HUDEP-2 (cell line): ENCODE data around the gene RIN2.
"Not testable (repeated sequence)": the region's sequence is repeated elsewhere in the genome, so short reads cannot be mapped to it uniquely, and the experiment has no call there.

ENCODE experiments used
- DNase-seq, 76 experiments: peaks; one replicate each; lab custom pipeline; 2025; ENCODE audit not compliant: unreplicated experiment in 76 of 76; lab: John Stamatoyannopoulos, UW

Gene RIN2

DNA sequence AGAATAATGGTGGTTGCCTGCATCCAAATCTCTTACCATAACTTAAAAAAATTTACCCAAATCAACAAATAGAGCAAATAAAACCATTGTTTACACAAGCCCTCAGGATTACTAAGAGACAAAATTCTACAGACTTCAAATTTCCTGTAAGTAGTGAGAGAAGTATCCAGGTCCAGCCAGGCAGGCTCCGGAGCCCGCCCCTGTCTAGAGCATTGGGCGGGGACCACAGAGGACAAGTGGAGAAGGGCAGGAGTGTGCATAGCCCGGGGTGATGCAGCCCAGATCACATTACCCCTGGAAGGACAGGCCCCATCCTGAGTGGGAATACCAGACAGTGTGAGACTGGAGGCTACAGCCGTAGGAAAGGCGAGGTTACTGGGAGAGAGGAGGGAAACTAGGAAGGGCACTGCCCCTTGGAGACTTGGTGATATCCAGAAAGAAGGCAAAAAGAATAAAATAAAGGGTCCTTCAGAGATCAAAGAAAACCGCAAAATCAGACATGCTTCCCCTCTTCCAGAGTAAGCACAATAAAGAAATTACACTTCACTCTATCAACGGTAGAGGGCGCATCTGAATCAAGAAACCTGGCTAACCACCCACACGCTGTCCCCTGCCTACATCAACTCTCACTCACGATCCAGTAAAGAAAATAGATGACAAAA is 26.6 kb downstream of the RIN2 start:
- DNase-seq = peak in 23 of 76 experiments; percentile 2 to 59 (median 12)

- DNase-seq = no peak
Measured at GRCh38 chr20:19785173-19785982, 27.3 kb downstream of the RIN2 start.

GRCh38 chr20:19785983-19786285 is 27.9 kb downstream of the RIN2 start:
- no peak for DNase-seq

DNA sequence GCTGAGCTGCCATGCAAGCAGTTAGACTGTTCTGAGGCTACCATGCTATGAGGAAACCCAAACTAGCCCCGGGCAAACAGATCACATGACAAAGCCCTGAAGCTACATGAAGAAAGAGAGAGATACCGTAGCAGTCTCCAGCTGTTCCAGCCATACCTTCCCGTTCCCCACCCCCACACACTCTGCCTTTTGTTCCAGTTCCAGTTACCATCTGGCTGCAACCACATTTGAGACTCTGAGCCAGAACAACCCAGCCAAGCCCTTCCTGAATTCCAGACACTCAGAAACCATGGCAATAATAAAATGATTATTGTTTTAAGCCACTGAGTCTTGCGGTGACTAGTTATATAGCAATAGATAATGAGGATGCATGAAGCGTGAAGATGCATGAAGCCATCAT is 28.3 kb downstream of the RIN2 start:
- DNase-seq = no peak

- DNase-seq = no peak
Measured at GRCh38 chr20:19787366-19787765, 29.3 kb downstream of the RIN2 start.

GRCh38 chr20:19789009-19789408 is 31.0 kb downstream of the RIN2 start:
- no peak for DNase-seq

DNA sequence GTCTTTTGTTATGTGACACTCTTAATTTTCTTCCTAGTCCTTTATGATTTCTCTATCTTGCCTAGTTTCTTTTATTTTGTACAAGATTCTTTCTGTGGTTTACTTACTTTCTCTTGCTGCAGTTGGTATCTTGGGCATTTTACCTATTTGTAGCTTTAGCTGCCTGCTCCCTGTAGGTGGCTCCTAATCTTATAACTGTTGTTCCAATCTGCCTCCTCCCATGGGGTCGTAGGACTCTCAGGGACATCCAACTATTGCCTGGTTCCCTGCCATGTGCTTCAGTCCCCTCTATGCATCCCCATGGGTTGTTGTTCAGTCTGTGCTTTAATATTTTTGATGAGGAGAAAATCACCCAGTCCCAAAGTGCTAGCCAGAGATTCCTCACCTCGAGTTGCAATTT is 31.4 kb downstream of the RIN2 start:
- DNase-seq = no peak

- no peak for DNase-seq
Measured at GRCh38 chr20:19791887-19792286, 33.8 kb downstream of the RIN2 start.

DNA sequence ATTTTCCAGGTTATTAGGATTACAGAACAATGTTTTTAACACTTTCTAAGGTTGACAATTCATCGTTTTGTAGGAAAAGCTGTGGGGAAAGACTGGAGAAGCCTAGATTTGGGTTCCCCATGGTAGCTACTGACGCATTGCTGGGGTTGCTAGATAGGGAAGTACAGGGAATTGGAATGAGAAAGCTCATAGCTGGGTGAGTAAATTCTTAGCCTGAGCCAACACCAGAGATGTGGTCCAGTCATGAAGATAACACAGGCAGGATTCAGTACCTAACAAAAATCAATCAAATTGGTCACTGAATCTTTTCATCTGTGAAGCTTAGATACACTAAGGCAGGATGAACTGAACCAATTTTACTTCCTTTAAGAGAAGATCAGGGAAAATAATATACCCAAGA is 35.7 kb downstream of the RIN2 start:
- DNase-seq = no peak

DNA sequence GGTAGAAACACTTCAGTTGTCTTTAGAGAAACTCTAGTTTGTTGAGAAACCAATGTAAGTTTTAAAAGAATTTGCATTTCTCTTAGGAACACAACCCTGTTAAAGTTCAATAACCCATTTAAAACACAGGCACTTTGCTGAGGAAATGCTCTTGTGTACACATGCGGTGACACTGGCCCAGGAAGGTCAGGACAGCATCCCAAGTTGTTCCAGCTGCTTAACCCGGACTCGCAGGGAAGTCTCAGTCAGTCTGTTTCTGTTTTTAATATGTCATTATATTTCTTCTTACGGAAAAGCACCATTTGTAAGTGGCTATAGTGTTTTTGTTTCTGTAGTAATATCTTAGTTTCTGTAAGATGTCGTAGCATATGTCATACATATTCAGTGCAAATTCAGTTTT is 36.9 kb downstream of the RIN2 start:
- no peak for DNase-seq

DNA sequence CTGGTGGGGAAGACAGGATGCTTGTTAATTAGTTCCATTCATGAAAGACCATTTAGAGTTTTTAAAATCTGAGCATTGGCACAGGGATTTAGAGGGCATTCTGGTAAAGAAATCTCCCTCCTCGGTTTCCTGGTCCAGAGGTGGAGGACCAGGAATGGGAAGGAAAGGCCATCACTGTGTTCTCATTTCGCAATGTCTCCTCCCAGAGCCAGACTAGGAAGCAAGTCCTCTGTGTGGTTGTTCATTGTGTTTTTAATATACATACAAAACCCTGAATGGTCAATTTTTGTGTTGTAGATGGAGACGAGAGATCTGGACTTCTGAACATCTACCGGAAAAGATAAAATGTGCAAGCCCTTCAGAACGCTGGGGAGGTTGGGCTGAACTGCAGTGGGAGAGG is 41.3 kb downstream of the RIN2 start:
- no peak for DNase-seq

DNA sequence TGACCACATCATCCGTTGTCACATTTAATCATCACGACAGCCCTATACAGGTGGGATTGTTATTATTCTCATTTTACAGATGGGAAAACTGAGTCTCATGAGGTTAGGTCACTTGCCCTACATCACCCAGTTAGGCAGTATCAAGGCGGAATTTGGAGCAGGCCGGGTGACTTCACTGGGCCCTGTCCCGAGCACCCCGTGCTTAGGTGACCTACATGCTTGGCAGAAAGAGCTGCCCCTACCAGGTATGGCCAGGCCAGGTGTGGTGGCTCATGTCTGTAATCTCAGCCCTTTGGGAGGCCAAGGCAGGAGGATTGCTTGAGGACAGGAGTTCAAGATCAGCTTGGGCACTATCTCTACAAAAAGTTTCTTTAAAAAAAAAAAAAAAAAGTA is 44.0 kb downstream of the RIN2 start:
- no peak for DNase-seq

GRCh38 chr20:19802492-19803158 is 44.6 kb downstream of the RIN2 start:
- DNase-seq = no peak

DNA sequence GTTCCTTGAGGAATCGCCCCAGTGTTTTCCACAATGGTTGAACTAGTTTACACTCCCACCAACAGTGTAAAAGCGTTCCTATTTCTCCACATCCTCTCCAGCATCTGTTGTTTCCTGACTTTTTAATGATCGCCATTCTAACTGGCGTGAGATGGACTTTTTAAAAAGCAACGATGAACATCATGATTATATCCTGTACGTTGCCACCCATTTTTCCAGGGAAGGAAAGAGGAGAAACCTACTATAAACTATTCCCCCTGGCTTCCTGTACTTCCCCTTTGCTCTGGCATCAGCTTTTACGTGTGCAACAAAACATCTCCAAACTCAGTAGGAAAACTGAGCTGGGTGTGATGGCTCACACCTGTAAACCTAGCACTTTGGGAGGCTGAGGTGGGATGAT is 48.2 kb downstream of the RIN2 start:
- not testable (repeated sequence) for DNase-seq

- no peak for DNase-seq
Measured at GRCh38 chr20:19806806-19807190, 48.7 kb downstream of the RIN2 start.

DNA sequence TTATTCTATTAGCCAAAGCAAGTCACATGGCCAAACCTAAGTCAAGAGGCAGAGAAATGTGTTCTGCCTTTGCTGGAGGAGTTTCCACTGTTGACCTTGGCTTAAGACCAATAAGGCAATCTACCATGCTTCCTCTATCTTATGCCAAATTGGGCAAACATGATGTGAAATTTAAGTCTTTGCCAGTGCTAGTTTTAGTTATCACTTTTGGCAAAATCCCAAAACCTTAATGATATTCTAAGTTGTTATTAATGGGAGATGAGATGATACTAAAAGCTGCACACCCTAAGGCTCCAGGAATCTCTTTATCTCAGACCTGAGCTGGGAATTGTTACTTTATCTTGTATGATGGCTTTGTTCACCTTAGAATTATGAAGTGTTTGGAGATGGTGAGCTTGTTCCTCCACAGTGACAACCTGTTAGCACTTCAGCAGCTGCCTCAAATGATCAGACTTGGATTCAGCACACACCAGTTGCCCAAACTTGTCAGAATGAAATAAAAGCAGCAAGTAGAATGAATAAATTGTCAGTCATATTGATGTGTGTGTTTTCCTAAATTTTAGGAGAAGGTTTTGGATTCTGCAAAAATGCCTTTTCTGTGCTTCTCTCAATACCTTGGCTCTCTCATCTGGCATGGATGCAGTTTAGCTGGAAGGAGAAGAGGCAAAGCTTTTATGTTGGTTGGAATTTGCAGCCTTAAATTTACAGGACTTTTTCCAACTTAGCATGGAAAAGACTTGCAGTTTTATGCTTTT is 49.3 kb downstream of the RIN2 start:
- DNase-seq = no peak
